Measurements from ENCODE around the gene IGF1R.

IGF1R gene

DNA sequence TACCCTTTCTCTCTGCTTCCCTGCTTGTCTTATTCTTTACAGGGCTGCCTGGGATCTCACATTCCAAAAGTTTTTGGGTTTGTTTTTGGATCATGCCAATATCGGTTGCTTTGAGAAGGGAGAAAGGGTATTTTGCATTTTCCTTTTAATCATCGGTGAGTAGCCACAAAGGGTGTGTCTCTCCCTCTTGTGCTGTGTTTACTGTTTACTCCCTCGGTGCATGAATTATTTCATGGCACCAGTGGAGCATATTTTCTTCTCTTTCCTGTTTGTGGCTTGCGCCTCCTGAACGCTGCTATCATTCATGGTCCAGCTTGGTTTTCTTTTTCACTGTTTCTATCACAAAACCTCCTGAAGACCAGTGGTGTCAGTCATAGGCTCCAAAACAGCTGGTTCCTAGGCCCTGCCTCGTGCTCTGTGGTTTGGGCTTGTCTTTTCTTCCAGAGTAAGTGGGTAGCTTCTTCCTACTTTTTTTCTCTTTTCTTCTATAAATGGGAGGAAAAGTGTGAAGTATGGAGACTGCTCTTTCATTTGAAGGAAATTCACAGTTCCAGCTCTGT, 54.9 kb downstream of the IGF1R start:
- DNase-seq (ENCODE audit: low read depth in 2 of 3, low spot score in 1 of 3): no peak

DNA sequence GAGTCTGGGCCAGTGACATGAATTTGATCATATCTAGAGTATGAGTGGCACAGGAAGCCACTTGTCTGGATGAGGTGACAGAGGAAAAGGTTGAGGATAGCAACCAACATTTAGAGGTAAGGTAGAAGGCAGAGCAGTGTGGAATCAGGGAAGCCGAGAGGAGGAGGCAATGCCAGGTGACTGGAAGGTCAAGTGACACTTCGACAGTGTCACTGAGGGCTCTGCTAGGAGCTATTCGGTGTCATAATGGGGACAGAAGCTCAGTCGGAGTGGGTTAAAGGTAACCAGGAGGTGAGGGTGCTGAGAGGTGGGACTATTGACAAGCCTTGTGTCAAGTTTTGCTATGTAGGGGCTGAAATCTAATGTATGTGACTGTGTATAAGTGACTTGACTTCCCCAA, 56.7 kb downstream of the IGF1R start:
- DNase-seq (ENCODE audit: low read depth in 2 of 3, low spot score in 1 of 3): no peak

DNA sequence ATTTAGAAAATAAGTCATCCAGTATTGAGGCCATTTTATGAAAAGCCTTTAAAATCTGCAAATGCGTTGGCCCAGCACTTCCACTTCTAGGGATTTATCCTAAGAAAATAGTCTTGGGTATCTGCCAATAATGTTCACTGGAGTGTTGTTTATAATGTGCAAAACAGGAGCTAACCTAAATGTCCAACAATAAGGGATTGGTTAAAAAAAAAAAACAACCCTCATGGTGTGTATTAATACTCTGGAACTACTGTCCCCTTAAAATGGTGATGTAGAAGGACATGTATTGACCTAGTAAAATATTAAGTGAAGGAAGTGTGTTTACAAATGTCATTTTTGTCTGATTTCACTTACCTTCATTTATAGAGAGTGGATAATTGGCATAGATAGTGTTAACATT, 58.0 kb downstream of the IGF1R start:
- no peak for DNase-seq (ENCODE audit: low read depth in 2 of 3, low spot score in 1 of 3)

DNA sequence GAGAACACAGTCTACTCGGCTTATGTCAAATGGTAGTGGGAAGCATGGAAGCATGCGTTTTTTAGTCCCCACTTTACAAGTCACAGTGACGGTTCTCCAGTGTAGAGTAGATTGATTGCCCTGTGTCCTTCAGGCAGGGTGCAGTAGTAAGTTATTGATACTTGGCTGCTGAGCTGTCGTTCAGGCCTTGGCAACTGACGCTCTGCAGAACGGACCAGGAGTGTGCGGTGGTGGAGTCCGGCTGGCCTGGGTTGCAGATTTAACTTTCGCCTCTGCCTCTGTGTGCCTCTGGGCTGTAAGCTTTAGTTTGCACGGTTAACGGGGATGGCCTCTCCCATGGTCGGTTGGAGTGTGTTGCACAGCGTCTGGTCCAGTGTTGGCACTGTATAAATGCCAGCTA, 58.6 kb downstream of the IGF1R start:
- no peak for DNase-seq (ENCODE audit: low read depth in 2 of 3, low spot score in 1 of 3)

DNA sequence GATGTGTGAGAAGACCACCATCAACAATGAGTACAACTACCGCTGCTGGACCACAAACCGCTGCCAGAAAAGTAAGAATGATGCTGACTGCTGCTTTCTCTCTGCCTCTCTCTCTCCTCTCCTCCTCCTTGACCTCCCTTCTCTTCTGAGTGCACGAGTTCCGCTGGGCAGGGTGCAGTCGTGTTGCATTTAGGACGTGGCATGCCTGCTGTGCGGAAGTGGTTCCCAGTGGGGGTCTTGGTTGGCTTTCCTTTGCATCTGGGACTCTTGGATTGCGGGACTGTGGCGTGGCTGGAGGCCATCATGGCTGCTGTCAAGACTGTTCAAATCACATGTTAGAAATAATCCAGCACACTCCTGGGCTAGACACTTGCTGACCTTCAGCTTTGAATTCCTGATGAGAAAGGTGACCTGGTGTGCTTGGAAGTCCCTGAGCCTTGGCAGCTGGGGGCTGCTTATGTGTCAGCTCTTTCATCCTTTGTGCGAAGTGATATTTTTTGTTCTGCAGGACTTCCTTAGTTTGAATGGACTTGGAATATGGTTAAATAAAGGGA, 59.8 kb downstream of the IGF1R start:
- DNase-seq (ENCODE audit: low read depth in 2 of 3, low spot score in 1 of 3): no peak

DNA sequence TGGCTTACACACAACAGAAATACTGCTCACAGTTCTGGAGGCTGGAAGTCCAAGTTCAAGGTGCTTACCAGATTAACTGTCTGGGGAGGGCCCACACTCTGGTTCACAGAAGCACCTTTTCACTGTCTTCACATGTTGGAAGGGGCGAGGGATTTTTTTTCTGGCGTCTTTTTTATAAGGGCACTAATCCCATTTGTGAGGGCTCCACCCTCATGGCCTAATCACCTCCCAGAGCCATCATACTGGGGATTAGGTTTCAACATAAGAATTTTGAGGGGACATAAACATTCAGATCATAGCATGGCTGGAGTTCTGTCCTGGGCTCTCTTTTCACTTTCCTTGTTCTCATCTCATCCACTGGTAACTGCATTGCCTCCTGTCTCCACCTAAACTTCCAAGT, 63.5 kb downstream of the IGF1R start:
- DNase-seq (ENCODE audit: low read depth in 2 of 3, low spot score in 1 of 3): no peak

DNA sequence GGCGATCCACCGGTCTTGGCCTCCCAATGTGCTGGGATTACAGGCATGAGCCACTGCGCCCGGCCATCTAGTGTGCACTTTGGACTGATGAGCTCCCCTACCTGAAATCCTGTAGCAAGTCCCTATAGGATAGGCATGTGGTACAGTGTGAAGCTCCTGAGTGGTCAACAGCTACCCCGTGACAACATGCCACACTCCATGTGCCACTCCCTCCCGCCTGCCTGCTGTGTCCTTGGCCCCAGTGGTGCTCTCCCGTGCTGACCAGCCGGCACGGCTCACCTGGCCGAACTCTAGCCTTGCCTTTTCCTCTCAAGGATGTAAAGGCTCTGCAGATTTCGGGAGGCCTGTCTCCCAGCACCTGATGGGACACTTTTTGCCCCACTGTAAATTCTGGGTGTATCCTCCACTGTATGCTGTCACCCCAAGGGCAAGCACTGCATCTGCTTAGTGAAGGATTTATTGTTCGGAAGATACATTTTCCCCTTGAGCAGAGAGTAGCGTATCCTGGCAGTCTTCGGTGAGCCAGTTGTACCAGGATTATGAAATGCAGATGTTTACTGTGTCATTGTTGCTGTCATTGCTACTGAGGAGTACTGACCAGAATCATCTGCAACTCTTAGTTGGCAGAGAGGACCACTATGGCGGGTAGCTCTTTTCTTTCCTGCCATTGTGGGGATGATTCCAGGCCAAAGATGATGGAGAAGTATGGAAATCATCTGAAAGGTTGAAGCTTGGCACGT, 64.7 kb downstream of the IGF1R start:
- DNase-seq (ENCODE audit: low read depth in 2 of 3, low spot score in 1 of 3): no peak

DNA sequence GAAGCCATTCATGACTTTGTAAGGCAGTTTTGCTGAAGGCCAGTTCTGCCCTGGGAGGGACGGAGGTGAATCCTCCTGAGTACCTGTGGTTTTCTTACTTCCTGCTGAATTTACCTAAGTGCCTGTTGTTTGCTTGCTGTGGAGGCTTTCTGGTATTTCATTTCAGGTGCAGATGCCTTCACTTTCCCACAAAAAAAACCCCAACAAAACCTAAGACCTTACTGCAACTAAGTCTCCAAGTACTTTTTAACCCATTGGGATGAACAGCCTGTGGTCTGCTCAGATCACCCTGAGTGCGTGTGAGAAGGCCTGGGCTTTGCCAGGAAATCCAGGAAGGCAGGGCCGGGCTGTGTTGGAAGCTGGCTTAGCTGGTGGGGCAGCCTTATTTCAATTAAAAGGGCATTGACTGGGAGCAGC, 65.3 kb downstream of the IGF1R start:
- DNase-seq (ENCODE audit: low read depth in 2 of 3, low spot score in 1 of 3): no peak

DNA sequence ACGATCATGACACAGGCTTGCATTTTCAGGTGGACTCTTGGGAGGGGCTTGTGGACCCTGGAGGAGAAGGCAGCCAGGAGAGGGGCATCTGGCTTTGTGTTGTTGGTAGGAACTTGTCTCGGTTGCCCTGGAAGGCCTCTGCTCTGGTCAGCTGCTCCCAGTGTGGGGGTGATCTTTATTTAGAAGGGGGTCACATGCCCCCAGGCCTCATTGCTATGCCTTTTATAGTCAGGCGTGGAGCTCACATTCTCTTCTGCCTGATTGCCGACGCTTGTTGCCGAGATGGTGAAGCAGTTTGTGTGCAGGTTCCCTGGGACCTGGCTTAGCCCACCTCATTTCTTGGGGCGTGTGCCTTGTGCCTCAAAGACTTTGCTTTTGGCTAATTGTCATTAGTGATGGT, 66.6 kb downstream of the IGF1R start:
- DNase-seq (ENCODE audit: low read depth in 2 of 3, low spot score in 1 of 3): no peak

DNA sequence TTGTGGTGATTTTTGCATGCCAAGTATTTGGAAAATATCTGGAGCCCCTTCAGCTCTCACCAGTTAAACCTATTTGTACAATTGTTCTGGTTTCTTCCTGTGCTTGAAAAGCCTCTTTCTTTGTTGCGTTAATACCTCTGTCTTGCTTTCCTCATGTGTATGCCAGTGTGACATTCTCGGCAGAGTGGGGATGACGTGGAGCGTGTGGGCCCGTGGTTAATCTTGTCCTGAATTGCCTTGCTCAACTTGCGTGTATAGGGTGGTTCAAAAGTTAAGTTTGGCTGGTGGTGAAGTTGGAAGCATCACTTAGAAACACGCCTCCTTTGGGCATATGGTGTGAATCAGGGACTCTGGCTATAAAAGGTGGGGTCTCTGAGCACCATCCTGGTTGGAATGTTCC, 67.1 kb downstream of the IGF1R start:
- DNase-seq (ENCODE audit: low read depth in 2 of 3, low spot score in 1 of 3): no peak

DNA sequence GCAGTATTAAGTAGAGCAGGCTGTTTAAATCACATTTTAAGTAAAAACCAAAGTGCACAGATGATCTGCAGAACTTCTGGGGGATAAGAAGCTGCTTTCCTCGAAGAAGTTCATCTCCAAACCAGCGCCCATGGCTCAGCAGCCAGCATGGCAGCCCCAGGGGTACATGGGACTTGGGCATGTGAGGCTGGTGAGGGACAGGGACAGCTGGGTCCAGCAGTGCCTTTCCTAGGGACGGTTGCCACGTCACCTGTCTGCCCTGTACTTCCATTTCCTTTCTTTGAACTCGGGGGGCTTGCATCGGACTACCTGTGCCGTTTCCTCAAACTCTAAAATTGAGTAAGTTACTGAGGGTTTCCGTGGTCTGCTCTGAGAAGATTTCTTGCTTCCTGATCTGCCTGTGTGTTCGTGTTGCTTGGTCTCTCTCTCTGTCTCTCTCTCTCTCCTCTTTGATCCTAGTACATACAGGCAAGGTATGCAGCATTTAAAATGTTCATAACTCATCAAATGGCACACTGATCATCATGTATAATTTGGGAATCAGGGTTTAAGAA, 67.6 kb downstream of the IGF1R start:
- DNase-seq (ENCODE audit: low read depth in 2 of 3, low spot score in 1 of 3): no peak

DNA sequence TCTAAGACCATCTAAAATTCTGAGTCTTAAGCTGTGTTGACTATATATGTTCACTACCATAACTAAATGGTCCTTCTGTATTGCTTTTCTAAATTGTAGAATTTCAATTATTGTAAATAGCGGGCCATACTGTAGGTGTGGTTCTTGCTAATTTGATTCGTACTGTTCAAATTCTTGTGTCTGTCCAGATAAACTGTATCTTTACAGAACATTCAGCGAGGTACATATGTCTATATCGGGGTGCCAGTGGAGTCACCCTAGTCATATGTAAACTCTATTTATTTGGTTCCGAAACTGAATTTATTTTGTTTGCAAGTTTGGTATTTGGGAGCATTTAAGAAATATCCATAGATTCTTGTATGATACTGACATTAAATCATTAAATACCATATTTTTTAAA, 69.0 kb downstream of the IGF1R start:
- DNase-seq (ENCODE audit: low read depth in 2 of 3, low spot score in 1 of 3): no peak

DNA sequence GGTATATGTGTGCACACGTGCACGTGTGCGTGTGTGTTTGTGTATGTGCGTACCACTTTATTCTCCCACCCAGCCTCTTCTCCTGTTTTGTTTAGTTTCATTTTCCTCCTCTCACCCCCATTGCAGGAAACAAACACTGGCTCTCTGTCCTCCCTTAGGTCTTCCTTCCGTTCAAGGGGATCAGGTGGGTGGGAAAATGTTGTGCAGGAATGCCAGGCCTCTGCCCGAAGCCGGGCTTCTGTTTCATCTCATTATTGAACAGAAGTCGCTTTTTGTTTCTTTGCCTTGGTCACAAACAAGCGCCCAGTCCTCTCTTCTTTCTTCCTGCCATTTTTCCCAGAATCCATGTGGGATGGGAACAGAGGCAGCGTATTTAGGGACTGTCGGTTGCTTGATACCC, 69.6 kb downstream of the IGF1R start:
- DNase-seq (ENCODE audit: low read depth in 2 of 3, low spot score in 1 of 3): no peak

DNA sequence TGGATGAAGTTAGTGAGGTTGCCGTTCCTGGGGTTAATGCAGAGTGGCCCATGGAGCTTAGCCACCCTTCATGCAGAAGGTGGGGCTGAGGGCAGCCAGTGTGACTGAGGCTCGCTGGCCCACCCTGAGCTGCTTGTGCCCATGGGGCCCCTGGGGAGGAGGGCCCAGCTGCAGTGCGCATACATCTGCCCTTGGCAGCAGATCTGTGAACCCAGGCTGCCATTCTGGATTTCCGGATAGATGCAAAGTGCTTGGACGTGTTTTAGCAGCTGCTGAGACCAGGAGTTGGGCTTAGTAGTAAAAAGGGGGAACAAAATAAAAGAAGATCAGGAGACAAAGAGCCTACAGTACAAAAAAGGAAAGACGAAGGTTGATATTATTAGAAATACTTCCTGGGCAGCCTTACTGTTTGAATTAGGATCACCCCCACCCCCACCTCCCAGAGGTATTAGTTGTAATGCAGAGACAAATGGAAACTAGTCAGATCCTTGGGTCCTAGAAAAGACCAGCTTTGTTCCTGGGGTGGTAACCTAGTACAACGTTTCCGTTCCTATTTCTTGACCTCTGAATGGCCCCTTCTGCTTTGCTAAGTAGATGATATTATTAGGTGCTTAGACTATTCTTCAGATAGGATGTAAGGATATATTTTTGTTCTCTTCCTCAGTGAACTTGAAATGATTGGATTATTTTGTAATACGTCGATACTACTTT, 70.2 kb downstream of the IGF1R start:
- no peak for DNase-seq (ENCODE audit: low read depth in 2 of 3, low spot score in 1 of 3)

DNA sequence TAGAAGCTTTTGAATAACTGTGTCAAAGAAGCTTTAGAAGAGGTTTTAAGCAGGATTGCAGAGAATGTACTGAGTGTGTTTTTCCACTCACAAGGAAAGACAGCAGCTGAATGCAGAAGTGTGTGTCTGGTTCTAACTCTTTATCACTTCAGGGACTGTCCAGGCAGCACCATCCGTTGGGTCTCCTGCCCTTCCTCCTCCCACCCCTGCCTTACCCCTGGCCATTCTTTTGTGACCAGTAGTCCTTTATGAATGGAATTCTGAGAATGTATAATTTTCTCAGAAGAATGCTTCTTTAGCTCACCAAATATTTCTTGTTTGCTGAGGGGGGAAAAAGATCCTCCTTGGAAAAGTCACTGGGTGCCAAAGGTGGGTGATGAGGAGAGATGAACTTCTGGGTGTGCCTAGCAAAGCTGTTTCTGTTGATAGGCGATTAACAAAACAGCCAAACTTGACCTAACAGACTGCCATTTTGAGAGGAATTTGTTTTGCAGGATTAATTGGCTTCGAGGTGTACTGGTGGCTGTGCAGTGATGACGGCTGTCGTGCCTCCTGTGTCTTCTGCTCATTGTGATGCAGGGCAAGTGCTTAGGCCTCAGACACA, 70.9 kb downstream of the IGF1R start:
- DNase-seq (ENCODE audit: low read depth in 2 of 3, low spot score in 1 of 3): no peak

DNA sequence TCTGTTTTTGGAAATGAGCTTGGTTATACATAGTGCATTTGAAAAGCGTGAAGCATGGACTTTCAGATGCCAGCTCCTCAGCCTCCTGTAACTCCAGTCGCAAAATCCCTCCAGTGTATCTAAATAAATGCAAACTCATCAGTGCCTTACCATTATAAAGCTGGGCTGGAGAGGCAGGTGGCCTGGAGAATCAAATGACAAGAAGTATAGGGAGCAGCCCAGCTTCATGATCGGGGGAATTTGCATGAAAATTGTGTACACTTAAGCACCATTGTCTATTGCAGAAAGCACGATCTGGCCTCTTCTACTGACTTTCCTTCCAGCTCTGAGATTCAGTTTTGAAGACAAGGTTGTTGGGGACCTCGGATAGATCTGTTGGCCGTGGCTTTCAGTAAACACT, 71.7 kb downstream of the IGF1R start:
- no peak for DNase-seq (ENCODE audit: low read depth in 2 of 3, low spot score in 1 of 3)

DNA sequence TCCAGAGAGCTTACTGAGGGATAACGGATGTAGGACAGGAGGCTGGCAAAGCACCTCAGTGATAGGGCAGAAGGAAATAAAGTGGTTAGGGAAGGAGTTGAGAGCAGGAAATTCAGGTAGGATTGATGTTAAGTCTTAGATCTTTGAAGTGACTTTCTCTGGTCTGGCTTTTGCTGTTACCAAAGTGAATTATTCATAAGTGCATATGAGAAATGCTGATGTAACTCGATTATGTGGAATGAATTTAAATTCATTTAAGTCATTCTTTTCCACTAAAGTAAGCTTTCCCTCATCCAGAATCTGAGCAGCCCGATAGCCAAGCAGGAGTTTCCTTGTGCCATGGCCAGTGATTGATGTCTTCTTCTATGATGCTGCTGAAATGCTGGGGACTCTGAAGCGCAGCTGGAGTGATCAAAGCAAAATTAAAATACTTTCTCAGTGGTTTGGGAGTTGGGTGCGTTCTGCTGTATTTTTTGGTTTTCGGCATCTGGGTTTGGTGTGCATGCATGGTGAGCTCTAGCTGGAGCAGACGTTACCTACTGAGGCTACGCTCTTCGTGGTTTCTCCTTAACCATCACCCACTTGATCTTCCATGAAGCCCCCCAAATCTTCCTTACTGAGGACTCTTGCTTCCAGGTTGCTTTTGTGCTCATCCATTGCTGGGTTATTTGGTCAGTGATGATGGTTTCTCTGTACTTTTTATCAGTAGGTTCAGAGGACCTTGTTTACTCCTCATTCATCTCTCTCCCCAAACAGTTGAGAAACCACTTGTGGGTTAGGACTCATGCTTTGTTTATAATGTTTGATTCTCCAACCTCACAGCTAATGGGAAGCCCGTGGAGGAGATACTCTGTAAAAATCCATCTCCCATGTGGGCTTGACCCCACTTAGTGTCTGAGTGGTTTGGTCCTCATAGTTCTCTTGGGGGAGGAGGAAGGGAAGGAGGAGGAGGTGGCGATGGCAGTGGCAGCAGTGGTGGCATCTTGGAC, 72.5 kb downstream of the IGF1R start:
- DNase-seq (ENCODE audit: low read depth in 2 of 3, low spot score in 1 of 3): no peak

DNA sequence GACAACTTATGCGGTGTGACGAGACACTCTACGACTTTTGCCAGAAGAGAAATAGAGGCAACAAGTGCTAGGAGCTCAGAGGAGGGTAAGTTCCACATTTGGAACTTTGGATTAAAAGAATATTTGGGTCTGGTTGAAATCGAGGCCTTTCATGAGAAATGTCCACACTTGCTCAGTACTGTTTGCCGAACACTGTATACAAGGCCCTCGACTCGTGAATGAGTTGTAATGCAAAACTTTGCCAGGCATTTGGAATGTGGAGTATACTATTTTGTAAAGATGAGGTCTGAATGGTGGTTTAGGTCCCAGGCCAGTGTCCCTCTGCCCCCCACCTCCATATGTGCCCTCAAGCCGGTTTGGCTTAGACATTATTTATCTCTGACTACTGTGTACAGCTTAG, 73.9 kb downstream of the IGF1R start:
- no peak for DNase-seq (ENCODE audit: low read depth in 2 of 3, low spot score in 1 of 3)

DNA sequence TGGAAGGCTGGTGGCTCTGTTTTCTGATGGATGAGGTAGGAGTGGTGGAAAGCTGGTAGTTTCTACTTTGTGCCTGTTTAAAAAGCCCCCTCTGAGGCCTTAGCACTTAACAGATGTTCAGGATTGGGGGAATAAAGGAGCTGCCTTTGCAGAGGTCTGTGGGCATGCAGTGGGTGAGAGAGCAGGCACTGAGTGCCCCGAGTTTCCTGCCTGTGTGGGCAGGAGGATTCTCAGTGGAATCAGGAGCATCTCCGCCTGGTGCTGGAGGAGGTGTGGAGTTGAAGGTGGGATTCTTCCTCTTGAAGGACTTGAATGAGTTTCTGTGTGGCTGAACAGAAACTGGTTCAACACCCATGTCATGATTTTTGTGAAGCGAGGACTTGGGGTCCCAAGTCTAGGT, 74.3 kb downstream of the IGF1R start:
- DNase-seq (ENCODE audit: low read depth in 2 of 3, low spot score in 1 of 3): no peak

DNA sequence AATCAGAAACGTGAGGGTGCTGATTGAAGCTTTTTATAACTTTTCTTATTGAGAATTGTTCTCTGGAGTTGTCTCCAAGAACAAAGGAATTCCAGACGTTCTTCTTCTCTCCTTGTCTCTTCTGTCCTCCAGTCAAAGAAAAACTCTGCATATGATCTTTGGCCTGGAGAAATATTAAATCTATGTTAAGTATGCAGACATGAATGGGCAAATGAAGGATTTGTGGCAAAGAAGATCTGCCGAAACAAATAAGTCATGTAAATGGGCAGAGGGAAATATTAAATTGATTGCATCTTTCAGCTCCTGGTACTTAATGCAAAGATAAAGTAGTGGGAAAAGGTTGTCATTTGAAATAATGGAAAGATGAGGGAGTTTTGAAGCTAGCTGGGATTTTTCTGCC, 74.9 kb downstream of the IGF1R start:
- no peak for DNase-seq (ENCODE audit: low read depth in 2 of 3, low spot score in 1 of 3)

Data from stimulated activated CD4-positive, alpha-beta T cell treated with anti-CD3 and anti-CD28 coated beads, Interleukin-12 subunit alpha, Interleukin-12 subunit beta, amount 100 ng/mL, for 48 hours (primary cell).